KG1 (cell line): ENCODE data around the gene FAM53A.

ENCODE experiments used
- DNase-seq: peaks from one replicate; lab custom pipeline; 2025; lab: John Stamatoyannopoulos, UW

The FAM53A gene

GRCh38 chr4:1593458-1593857 lies 90.7 kb downstream of the FAM53A start:
- no peak for DNase-seq

GRCh38 chr4:1592709-1593417 lies 91.2 kb downstream of the FAM53A start:
- no peak for DNase-seq

- DNase-seq = no peak
These were observed 91.9 kb downstream of the FAM53A start for GRCh38 chr4:1592068-1592708.

GRCh38 chr4:1591107-1591506 lies 93.0 kb downstream of the FAM53A start:
- no peak for DNase-seq

- DNase-seq = no peak
These were observed 93.9 kb downstream of the FAM53A start for GRCh38 chr4:1590244-1590643.
